ENCODE measurements around the gene MAN2B2. TPM values are rescaled to one million over a fixed set of nuclear protein-coding genes. Genes with fewer than 3 reads are reported as not detected.

Gene MAN2B2
- total RNA-seq, 3 donors from 2014 or later, result 18.7 to 49.8 (median 19.6) TPM

- Histone ChIP-seq H3K27ac (no peak overlapping the region), H3K4me1 (no peaks in the 10 kb centered on the region), H3K27me3 (peaks cover 0 to 41% of the 10 kb centered on the region in 2 donors), H3K36me3 (no peaks in the 10 kb centered on the region), H3K9me3 (peaks cover 4 to 9% of the 10 kb centered on the region in 2 donors), H3K4me3 (no peak overlapping the region)
- intact Hi-C loops (cut with DNase I; ENCODE audit: low total_unique reads), result no loop called here
- no peak for TF ChIP-seq POLR2A (IDR thresholded peaks at IDR 0.05)
- no peak for DNase-seq (ENCODE audit: low spot score in 2 of 2)
Observed at GRCh38 chr4:6556263-6556662, 18.7 kb upstream of the MAN2B2 start.

GRCh38 chr4:6557185-6557584, 17.8 kb upstream of the MAN2B2 start:
- no peak for DNase-seq (ENCODE audit: low spot score in 2 of 2)
- intact Hi-C loops (cut with DNase I; ENCODE audit: low total_unique reads), result no loop called here
- no peaks in the 10 kb centered on the region for H3K4me1 ChIP-seq
- no peaks in the 10 kb centered on the region for H3K36me3 ChIP-seq
- no peak overlapping the region for H3K4me3 ChIP-seq
- H3K27me3 ChIP-seq, result peaks cover 0 to 38% of the 10 kb centered on the region in 2 donors
- TF ChIP-seq POLR2AphosphoS5 (IDR thresholded peaks at IDR 0.05) (no peak), POLR2A (IDR thresholded peaks at IDR 0.05) (no peak), CTCF (IDR thresholded peaks at IDR 0.05) (no peak)
- H3K9me3 ChIP-seq, result no peaks in the 10 kb centered on the region
- H3K27ac ChIP-seq, result no peak overlapping the region

- Histone ChIP-seq H3K9me3 (no peaks in the 10 kb centered on the region), H3K36me3 (no peaks in the 10 kb centered on the region), H3K4me3 (no peak overlapping the region), H3K4me1 (peaks cover 0 to under 1% of the 10 kb centered on the region in 2 donors), H3K27ac (no peak overlapping the region), H3K27me3 (peaks cover 0 to 41% of the 10 kb centered on the region in 2 donors)
- TF ChIP-seq POLR2A (IDR thresholded peaks at IDR 0.05) (no peak), POLR2AphosphoS5 (IDR thresholded peaks at IDR 0.05) (no peak), CTCF (IDR thresholded peaks at IDR 0.05) (no peak)
- intact Hi-C loops (cut with DNase I; ENCODE audit: low total_unique reads), result no loop called here
- no peak for DNase-seq (ENCODE audit: low spot score in 2 of 2)
Observed at GRCh38 chr4:6557856-6558255, 17.1 kb upstream of the MAN2B2 start.

- no peak for DNase-seq (ENCODE audit: low spot score in 2 of 2)
- Histone ChIP-seq H3K36me3 (no peaks in the 10 kb centered on the region), H3K9me3 (no peaks in the 10 kb centered on the region), H3K4me3 (no peak overlapping the region), H3K27me3 (peaks cover 9 to 52% of the 10 kb centered on the region in 2 donors), H3K4me1 (peaks cover 9 to 10% of the 10 kb centered on the region in 2 donors), H3K27ac (no peak overlapping the region)
- TF ChIP-seq POLR2A (IDR thresholded peaks at IDR 0.05) (no peak), CTCF (IDR thresholded peaks at IDR 0.05) (no peak), POLR2AphosphoS5 (IDR thresholded peaks at IDR 0.05) (no peak)
- intact Hi-C loops (cut with DNase I; ENCODE audit: low total_unique reads), result no loop called here
Observed at GRCh38 chr4:6560416-6561172, 14.4 kb upstream of the MAN2B2 start.

- Histone ChIP-seq H3K9me3 (no peaks in the 10 kb centered on the region), H3K27ac (no peak overlapping the region), H3K36me3 (no peaks in the 10 kb centered on the region), H3K4me3 (no peak overlapping the region), H3K4me1 (peaks cover 9 to 10% of the 10 kb centered on the region in 2 donors), H3K27me3 (peaks cover 9 to 52% of the 10 kb centered on the region in 2 donors)
- intact Hi-C loops (cut with DNase I; ENCODE audit: low total_unique reads), result no loop called here
- no peak for TF ChIP-seq POLR2AphosphoS5 (IDR thresholded peaks at IDR 0.05)
- no peak for TF ChIP-seq POLR2A (IDR thresholded peaks at IDR 0.05)
- TF ChIP-seq CTCF (IDR thresholded peaks at IDR 0.05), result no peak
- no peak for DNase-seq (ENCODE audit: low spot score in 2 of 2)
Observed at GRCh38 chr4:6561173-6561516, 13.8 kb upstream of the MAN2B2 start.

All from breast epithelium (tissue), 4 donors.